Subcutaneous abdominal adipose tissue (tissue), 5 donors: ENCODE measurements around the gene IMPG2.

Source experiments
- H3K27ac ChIP-seq: one replicate; pipeline ENCODE4 v1.7.0; 2013; ENCODE audit warnings: low read depth, mild to moderate bottlenecking, inconsistent platforms, low read length, moderate library complexity
- H3K27me3 ChIP-seq, 5 donors: one replicate each; pipeline ENCODE4 v1.7.0; 2013; ENCODE audit warnings: low read length in 5 of 5, inconsistent platforms in 1 of 5; ENCODE audit not compliant: control insufficient read depth in 5 of 5, insufficient read depth in 4 of 5
- H3K36me3 ChIP-seq, 5 donors: one replicate each; pipeline ENCODE4 v1.7.0; 2013; ENCODE audit warnings: low read length in 5 of 5; ENCODE audit not compliant: control insufficient read depth in 5 of 5, insufficient read depth in 5 of 5
- H3K4me1 ChIP-seq, 5 donors: one replicate each; pipeline ENCODE4 v1.7.0; 2013; ENCODE audit warnings: low read length in 5 of 5, mild to moderate bottlenecking in 3 of 5, moderate library complexity in 1 of 5; ENCODE audit not compliant: control insufficient read depth in 5 of 5, insufficient read depth in 5 of 5
- H3K4me3 ChIP-seq, 5 donors: one replicate each; pipeline ENCODE4 v1.7.0; 2013; ENCODE audit warnings: low read length in 5 of 5, low read depth in 1 of 5
- H3K9ac ChIP-seq, 5 donors: one replicate each; pipeline ENCODE4 v1.7.0; 2013; ENCODE audit warnings: low read length in 5 of 5, mild to moderate bottlenecking in 4 of 5, moderate library complexity in 3 of 5
- H3K9me3 ChIP-seq, 5 donors: one replicate each; pipeline ENCODE4 v1.7.0; 2013; ENCODE audit warnings: low read length in 5 of 5; ENCODE audit not compliant: control insufficient read depth in 5 of 5
- donor health status: healthy.
- donor health status: healthy.
- donor health status: healthy.
- donor health status: healthy.
- donor health status: healthy.

Gene IMPG2

GRCh38 chr3:101320475-101320874 is at the start of gene IMPG2:
IMPG2 (minus strand) TSS chr3:101320575; CDS start chr3:101320372, 203 bp downstream.
- H3K4me1 ChIP-seq: no peaks in the 10 kb centered on the region
- no peaks in the 10 kb centered on the region for H3K27me3 ChIP-seq
- no peak within 1 kb of the TSS for H3K9ac ChIP-seq
- no peak within 1 kb of the TSS for H3K4me3 ChIP-seq
- H3K27ac ChIP-seq: no peak within 1 kb of the TSS
- H3K9me3 ChIP-seq: no peaks in the 10 kb centered on the region
- peaks cover 0 to 7% (median 0%) of the 10 kb centered on the region in 5 donors for H3K36me3 ChIP-seq

- no peaks in the 10 kb centered on the region for H3K4me1 ChIP-seq
- peaks cover 10 to 31% (median 20%) of the 10 kb centered on the region in 5 donors for H3K36me3 ChIP-seq
- H3K27me3 ChIP-seq: no peaks in the 10 kb centered on the region
- no peak overlapping the region for H3K9ac ChIP-seq
- H3K4me3 ChIP-seq: no peak overlapping the region
- no peaks in the 10 kb centered on the region for H3K9me3 ChIP-seq
- no peak overlapping the region for H3K27ac ChIP-seq
Measured at GRCh38 chr3:101362406-101362805, 42.0 kb upstream of the IMPG2 start.

- no peak overlapping the region for H3K27ac ChIP-seq
- H3K9me3 ChIP-seq: no peaks in the 10 kb centered on the region
- peaks cover 3 to 25% (median 6%) of the 10 kb centered on the region in 5 donors for H3K36me3 ChIP-seq
- no peaks in the 10 kb centered on the region for H3K27me3 ChIP-seq
- no peak overlapping the region for H3K9ac ChIP-seq
- no peak overlapping the region for H3K4me3 ChIP-seq
- H3K4me1 ChIP-seq: no peaks in the 10 kb centered on the region
Measured at GRCh38 chr3:101351829-101352228, 31.5 kb upstream of the IMPG2 start.

- Histone ChIP-seq H3K27ac (no peak overlapping the region), H3K4me3 (no peak overlapping the region), H3K36me3 (peaks cover 4 to 40% (median 28%) of the 10 kb centered on the region in 5 donors)
Measured at GRCh38 chr3:101340591-101340990, 20.2 kb upstream of the IMPG2 start.

DNA sequence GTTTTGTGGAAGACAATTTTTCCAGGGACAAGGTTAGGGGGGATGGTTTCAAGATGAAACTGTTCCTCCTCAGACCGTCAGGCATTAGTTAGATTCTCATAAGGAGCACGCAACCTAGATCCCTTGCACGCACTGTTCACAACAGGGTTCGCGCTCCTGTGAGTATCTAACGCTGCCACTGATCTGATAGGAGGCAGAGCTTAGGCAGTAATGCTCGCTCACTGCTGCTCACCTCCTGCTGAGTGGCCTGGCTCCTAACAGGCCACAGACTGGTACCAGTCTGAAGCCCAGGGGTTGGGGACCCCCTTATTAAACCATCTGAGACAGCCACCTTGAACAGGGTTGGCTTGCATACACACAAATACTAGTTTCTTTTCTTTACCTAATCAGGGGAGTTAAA is 13.5 kb upstream of the IMPG2 start:
- Histone ChIP-seq H3K27me3 (no peaks in the 10 kb centered on the region), H3K9me3 (no peaks in the 10 kb centered on the region), H3K36me3 (peaks cover 6 to 34% (median 9%) of the 10 kb centered on the region in 5 donors), H3K4me1 (no peaks in the 10 kb centered on the region), H3K27ac (no peak overlapping the region), H3K9ac (no peak overlapping the region), H3K4me3 (no peak overlapping the region)

More at GRCh38 chr3:101340591-101340990, 20.2 kb upstream of the IMPG2 start:
- Histone ChIP-seq H3K9ac (no peak overlapping the region), H3K9me3 (no peaks in the 10 kb centered on the region), H3K4me1 (no peaks in the 10 kb centered on the region), H3K27me3 (no peaks in the 10 kb centered on the region)

DNA sequence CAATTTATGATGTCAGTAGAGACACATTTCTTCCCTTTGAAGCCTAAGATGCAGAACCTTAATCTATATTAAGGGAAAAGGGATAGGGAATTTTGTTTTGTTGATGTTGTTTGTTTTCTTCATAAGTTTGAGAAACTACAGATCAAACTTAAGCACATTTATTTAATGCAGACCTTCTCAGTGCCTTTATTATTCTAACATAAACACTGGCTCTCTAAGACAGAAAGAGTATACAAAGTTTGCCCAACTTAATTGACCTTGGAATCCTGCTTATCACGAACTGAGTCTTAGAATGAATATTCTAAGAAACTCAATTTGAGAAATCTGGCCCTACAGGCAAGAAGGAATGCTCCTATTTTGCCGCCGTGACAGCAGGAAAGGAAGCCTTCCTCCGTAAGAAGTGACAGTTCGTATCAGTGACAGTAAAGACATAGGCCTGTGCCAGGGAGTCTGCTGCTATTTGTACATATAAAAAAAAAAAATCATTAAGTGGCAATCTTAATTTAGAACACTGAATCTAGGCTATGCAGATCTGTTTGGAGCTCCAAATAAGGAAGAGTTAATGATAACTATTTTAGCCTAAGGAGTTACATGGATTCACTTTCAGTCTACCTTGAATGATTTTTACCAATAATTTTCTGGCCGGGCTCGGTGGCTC is 8.8 kb upstream of the IMPG2 start:
- H3K27ac ChIP-seq: no peak overlapping the region
- H3K4me1 ChIP-seq: no peaks in the 10 kb centered on the region
- H3K9me3 ChIP-seq: no peaks in the 10 kb centered on the region
- H3K9ac ChIP-seq: no peak overlapping the region
- peaks cover 7 to 32% (median 16%) of the 10 kb centered on the region in 5 donors for H3K36me3 ChIP-seq
- no peak overlapping the region for H3K4me3 ChIP-seq
- no peaks in the 10 kb centered on the region for H3K27me3 ChIP-seq

DNA sequence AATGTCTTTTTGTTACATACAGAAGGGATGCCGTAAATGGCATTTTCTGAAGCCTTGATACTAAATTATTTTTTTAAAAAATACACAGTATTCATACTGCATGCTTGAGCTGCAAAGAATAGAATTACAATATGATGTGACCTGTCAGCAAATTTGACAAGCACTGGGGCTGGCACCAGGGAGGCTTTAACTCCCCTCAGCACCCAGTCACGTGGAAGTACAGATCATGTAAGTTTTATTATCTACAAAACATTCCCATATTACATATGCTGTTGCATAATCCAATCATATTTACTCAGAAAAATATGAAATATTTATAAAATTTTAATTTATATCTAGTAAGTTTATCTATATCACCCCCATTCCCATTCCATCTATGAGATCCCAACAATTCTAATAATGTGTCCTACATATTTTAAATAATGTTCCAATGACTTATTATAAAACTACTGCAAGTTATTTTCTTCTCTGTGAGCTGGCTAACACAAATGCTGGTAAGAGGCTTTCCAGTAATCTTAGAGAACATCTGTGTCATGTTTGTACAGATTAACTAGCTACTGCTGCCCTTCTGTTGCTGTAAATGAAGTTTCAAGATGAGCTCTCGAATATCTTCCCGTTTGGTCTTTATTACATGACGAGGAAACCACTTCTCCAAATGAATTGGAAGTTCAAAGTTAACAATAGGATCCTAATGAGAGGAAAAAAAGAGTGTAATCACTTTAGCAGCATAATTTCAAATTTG is 5.2 kb upstream of the IMPG2 start:
- no peaks in the 10 kb centered on the region for H3K9me3 ChIP-seq
- H3K27ac ChIP-seq: no peak overlapping the region
- H3K9ac ChIP-seq: no peak overlapping the region
- H3K36me3 ChIP-seq: peaks cover 7 to 31% (median 21%) of the 10 kb centered on the region in 5 donors
- H3K4me1 ChIP-seq: no peaks in the 10 kb centered on the region
- no peaks in the 10 kb centered on the region for H3K27me3 ChIP-seq
- no peak overlapping the region for H3K4me3 ChIP-seq

DNA sequence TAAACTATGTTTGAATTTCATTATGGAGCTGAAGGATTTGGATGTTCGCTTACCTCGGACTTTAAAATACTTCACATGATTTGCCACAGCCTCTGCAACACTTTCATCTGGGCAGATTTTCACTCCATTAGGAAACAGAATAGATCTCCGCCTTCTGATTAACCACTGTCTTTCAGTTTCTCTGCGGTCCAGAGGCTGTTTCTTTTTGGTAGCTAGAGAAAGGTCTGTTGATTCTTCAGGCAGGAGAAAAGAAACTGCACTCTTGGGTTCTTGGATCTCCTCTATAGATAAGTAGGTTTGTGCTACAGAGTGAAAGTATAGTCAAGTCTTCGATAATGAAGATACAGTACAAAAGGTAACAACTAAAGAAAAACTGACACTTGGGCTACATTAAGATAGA is 844 bp downstream of the IMPG2 start:
- Histone ChIP-seq H3K9ac (no peak overlapping the region), H3K27ac (no peak overlapping the region), H3K9me3 (no peaks in the 10 kb centered on the region), H3K27me3 (no peaks in the 10 kb centered on the region), H3K36me3 (peaks cover 0 to 5% (median 0%) of the 10 kb centered on the region in 5 donors), H3K4me3 (no peak overlapping the region), H3K4me1 (no peaks in the 10 kb centered on the region)

DNA sequence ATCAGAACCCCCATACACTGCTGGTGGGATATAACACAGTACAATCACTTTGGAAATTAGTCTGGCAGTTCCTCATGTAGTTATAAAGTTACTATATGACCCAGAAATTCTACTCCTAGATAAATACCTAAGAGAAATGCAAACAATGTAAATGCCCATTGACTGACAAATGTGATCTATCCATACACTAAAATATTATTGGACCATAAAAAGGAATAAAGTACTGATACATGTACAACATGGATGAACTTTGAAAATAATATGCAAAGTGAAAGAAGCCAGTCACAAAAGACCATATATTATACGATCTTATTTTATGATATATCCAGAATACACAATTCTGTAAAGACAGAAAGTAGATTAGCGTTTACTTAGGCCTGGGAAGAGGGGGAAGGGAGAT is 7.8 kb downstream of the IMPG2 start:
- Histone ChIP-seq H3K9ac (no peak overlapping the region), H3K36me3 (no peaks in the 10 kb centered on the region), H3K4me3 (no peak overlapping the region), H3K4me1 (peaks cover 0 to 5% (median 0%) of the 10 kb centered on the region in 5 donors), H3K9me3 (peaks cover 4 to 11% (median 8%) of the 10 kb centered on the region in 5 donors), H3K27me3 (no peaks in the 10 kb centered on the region), H3K27ac (no peak overlapping the region)

GRCh38 chr3:101311676-101312075 is 8.7 kb downstream of the IMPG2 start:
- Histone ChIP-seq H3K9me3 (peaks cover 4 to 11% (median 8%) of the 10 kb centered on the region in 5 donors), H3K27ac (no peak overlapping the region), H3K27me3 (no peaks in the 10 kb centered on the region), H3K4me1 (peaks cover 0 to 5% (median 0%) of the 10 kb centered on the region in 5 donors), H3K36me3 (no peaks in the 10 kb centered on the region), H3K9ac (no peak overlapping the region), H3K4me3 (no peak overlapping the region)
